Right hindlimb (tissue), 1 donor: ENCODE results near the gene MPND.

Source experiments
- DNase-seq: peaks from one replicate; pipeline ENCODE4 v3.0.0-alpha.2; 2018

Gene MPND

DNA sequence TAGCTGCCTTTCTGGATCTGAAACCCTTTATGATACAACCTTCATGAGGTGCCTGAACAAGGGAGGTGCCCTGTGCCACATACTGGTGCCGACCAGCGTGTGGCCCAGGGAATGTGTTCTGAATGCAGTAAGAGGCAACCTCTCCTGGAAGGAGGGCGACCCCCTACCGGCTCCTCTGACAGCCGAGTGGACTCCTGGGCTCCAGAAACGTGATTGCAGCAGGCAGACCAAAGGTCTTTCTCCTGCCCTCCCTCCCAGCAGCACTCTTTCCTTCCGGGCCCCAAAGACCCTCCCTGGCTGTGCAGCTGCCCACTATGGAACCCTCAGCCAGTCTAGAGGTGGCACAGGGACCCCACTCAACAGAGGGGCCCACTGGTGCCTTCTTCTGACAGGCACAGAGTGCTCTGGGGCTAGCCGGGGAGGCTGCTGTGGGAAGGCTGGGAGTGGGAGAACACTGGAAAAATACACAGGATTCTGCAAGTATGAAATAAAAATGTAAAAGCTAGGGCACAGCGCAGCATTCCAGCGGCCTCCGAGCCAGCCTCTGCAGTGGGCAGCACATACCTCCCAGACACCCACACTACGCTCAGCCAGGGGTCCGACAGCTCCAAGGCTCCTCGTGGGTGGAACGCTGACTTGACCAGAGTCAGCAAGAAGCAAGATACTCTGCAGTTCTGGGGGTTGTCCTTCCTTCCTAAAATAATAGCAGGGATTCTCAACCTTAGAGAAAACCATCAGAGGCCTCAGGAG lies 42.1 kb downstream of the MPND start:
- no peak for DNase-seq

DNA sequence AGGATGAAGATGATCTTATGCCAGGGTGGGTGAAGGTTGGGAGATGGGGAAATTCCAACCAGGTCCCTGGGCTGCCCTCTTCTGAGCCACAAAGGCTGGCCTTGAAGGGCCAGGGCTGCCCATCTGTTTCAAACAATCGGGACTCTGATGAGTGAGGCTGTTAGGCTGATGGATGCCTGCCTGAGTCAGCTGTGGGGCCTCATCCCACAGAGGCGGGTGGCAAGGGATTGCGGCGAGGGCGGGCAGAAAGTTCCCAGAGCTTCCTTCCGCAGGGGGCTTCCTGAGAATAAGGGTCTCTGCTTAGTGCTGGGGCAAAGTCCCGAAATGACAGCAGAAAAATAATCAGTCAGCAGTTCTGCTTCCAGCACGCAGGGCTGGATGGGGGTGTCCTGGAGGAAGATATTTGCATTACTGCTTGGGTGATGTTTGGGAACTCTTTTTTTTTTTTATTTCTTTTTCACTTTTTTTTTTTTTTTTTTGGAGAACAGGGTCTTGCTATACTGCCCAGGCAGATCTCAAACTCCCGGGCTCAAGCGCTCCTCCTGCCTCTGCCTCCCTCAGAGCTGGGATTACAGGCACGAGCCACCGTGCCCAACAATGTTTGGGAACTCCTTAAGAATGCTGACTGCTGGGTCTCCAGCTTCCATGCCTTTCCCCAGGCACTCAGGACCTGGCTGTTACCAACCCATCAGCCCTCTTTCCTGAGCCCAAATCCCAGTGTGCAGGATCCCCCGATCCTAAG lies 42.9 kb downstream of the MPND start:
- DNase-seq: peak; percentile 43

DNA sequence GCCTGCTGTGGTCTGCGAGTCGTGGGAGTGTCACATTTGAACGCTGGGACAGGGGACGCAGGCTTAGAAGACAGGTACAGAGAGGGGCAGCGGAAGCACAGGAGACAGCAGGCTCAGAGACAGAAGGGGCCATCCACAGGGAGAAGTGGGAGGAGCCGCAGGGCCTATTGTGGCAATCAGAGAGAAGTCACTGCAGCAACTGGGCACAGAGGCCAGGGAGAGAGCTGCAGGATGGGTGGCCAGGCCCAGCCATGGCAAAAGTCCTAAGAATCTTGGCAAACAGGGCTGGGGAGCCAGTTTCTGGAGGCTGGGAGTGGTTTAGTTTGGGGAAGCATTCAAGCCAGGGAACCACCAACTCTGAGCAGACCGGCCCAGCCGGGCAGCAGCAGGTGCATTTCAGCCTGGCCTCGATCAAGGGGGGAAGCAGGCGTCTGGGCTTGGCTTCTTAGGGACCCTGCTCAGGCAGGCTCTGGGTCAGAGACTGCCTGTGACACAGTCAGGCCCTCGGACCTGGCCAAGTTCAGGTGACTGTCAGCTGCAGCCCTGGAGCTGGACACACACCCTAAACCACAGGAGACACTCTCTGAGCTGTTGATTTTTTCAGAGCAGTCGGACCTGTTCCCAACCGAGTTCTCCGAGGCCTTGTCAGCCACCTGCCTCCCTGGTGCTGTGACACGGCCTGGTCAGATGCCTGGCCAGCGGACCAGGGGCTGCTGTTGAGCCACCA lies 45.1 kb downstream of the MPND start:
- peak; percentile 55 for DNase-seq

DNA sequence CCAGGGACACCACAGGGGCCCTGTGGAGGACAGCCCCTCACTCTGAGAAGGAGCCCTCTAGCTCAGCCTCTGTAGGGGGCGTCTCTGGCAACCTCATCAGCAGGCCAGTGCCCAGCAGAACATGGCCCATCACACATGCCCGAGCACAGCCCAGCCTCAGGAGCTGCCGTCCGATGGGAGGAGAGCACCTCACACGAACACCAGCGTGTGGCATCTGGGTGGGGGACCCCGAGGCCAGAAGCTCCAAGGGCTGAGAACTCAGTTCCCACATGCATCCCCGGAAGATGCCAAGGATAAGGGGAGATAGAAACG lies 45.7 kb downstream of the MPND start:
- no peak for DNase-seq

DNA sequence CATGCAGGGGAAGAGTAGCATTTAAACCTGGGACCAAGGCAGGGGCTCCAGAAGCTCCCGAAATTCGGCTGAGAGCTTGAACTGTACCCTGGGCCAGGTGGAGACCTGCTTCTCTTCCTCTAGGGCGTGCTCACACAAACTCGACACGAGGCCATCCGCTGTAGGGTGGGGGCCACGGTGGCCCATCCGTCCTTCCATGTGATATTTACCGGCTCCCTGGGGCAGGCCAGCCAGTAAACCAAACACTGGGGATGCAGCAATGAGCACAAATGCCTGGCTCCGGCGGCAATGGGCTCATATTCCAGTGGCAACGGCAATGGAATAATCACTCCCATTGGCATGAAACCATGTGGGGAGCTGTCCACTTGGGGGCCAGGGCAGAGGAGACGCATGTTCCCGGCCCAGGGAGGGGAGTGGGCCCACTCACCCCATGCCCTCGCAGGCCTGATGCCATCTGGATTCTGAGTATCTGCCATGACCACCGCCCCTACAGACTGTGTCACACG lies 46.2 kb downstream of the MPND start:
- no peak for DNase-seq

DNA sequence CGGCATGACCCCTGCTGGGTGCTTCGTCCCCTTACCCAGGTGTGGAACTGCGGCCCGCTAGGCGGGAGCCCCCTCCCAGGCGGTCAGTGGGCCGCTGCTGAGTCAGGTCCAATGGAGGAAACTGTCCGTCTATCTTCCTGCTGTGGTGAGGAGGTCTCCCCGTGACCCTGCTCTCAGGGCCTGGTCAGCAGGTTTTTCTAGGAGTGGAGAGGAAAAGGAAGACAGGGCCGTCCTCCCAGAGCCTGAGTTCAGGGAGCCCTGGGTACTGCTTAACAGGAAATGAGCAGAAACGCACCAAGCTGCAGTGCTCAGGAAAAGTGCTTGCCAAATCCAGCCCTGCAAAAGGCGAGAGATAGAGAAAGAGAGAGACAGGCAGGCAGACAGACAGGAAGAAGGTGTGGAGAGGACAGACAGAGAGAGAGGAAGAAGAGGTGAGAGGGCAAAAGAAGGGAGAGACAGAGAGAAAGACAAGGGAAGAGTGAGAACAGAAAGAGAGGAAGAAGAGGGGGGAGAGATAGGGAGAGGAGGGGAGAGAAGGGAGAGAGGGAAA lies 46.7 kb downstream of the MPND start:
- DNase-seq: peak; percentile 59

DNA sequence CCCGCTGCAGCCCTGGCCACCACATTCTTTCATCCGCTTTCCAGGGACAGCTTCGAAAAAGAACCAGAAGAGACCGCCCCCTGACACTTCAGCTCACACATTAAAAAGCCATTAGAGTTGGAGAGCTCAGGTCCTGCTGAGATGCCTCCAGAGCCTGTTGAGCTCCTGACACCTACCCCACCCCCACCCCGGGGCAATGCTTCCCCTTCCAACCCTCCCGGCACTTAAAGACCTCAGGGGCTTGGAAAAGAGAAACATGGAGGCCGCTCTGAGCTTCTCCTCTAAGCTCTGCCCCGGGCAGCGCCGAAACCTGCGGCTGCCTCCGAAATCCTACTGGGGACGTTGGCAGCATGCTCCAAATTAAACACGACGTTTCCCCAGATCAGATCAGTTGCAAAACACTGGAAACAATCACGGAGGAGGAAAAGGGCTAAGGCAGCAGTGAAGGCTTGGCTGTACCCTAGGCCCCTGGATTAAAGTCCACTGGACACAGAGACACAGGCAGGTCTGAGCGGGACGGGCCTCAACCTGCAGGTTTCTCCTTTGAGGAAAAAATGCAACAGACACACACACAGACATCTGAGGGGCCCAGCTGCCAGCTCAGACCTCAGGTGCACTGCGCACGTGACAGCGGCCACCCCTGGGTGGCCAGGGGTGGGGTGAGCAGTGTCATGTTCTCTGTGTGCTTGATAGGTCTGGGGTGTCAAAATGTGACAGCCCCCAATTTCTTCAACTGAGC lies 47.4 kb downstream of the MPND start:
- DNase-seq: no peak

DNA sequence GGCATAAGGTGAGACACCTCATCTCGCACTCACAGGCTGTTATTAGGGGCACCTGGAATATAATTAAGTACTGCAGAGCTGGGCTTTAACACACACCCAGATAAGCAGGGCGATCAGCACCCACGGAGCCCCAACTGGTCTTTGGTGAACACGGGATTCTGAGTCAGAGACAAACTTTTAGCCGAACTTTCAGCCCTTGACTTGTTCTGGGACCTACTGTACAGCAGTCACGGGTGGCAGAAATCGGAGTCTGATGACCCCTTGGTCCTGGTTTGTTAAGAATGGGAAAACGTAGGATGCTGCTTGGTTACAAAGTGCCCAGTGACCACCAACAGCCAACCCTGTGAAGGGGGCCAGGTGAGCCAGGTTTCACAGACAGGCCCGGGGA lies 47.9 kb downstream of the MPND start:
- no peak for DNase-seq

DNA sequence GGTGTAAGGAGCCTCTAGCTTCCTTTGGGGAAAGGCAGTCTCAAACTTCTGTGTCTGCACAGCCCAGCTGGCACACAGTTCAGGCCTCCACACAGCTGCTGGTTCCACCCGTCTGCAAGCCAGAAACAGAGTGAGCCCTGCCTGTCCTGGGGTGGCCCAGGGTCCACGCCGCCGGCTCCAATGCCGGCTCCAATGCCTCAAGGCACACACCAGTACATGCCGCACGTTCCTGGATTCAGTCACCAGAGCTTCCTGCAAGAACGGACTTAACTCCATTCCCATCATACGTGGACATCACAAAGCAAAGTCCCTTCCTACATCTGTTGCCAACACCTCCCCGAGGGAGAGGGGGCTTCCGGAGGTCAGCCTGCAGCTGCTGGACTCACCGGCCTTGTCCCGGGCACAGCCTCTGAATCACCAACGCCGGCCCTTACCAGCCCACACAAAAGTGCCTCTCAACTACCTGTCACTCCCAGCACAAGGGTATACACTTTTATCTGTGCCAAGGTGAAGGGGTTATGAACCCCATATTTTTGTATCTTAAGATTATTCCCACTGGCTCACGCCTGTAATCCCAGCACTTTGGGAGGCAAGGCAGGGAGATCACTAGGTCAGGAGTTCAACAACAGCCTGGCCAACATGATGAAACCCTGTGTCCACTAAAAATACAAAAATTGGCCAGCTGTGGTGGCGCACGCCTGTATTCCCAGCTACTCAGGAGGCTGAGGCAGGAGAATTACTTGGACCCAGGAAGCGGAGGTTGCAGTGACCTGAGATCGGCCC lies 48.5 kb downstream of the MPND start:
- peak; percentile 81 for DNase-seq

DNA sequence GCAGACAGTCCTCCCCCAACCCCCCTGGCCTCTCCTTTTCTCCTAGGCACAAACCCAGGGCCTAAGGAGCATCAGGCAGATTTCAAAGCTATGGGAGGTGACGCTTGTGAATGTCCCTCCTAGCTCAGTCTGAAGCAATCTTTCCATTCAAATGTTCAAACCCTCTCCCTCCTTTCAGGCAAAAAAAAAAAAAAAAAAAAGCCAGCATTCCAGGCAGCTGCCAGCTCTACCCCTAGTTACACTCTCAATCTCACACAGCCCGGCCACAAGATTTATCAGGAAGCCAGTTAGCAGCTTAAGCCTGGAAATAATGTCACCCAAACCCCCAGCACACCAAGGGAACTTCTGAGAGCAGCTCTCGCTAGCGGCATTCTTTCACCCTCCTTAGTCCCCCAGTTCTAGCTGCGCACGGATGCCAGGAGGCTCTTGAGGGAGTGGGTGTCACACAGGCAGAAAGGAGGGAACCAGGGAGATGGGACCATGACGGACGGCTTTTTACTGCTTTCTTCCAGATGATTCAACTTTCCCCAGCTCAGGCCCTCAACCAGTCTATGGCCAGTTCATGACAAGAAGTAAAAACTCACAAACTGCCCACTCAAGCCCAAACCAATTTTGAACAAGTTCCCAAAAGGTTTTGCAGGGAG lies 50.7 kb downstream of the MPND start:
- DNase-seq: no peak

DNA sequence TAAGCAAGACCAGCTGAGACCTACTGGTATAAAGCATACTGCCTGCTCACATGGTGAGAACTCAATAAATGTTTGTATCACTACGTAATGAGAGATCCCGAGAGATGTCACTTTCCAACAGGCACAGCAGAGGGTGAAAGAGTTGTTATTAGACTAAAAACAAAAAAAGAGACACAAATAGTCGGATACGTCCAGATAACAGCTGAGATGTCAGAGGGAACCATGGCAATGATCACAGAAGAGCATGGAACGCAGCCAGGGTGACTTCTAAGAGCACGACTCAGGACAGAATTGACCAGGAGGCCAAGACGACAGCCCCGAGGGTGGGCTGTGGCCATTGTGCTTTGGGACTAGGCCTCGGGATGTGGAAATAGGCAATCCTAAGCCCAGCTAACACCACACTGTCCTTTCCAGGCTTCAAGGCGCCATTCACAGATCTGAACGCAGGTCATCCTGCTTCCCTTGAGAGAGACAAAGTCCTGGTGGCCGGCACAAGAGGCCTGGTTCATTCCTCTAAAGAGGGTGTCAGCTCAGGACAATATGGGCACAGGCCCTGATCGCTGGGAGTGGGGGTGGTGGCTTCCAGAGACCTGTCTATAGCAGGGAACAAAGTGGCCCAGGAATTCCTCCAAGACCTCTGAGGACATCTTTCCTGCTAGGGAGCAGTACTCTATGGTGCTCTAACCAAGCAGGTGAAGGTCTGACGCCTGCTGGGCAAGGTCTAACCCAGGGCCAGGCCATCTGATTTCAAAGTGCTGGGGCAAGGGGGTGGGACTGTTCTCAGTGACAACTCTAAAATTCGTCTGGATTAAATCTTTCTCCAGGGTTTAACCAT lies 53.8 kb downstream of the MPND start:
- no peak for DNase-seq

DNA sequence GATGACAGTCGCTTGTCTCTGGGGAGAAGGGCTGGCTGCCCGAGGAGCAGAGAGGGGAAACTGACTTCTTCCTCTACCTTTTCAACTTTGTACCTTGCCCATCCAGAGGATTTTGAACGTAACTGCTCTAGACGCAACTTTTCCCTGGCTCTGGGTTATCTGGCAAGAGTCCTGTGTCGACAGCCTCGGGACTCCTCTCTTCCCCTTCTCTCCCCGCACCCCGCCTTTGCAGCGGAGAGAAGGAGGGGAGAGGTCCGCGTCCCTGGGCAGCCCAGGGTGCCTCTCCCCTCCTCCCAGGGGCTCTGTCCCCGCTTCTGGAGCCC lies 56.4 kb downstream of the MPND start:
- no peak for DNase-seq

DNA sequence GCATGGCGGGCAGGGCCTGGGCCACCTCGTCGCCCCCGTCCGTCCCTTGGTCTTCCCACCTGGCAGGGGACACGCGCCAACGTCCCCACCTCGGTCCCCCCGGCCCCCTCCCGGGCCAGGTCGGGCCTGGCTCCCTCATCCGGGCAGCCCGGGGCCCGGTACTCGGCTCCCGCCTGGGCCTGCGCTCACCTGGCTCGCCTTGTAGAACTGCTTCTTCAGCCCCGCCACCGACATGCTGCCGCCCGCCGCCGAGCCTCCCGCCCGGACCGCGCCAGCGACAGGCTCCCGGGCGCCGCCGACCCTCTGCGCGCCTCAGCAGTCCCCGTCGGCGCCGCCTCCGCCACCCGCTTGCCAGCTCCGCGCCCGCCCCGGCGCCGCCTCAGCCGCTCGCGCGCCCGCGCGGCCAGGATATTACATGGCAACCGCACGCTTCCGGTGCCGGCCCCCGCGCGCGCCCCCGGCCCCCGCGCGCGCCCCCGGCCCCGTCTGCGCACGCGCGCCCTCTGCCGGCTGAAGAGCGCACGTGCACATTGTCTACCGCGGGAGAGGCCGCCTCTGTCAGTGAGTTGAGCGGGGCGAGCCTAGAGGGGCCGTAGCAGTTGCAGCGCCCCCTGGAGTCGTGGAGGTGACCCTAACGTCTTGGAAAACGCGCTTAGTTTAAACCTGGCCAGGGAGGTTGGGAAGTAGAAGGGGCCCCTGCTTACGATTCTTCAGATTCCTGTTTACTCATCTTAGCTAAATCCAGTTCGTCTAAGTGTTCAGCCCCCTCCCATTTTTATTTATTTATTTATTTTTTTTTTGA lies 57.0 kb downstream of the MPND start, which contains the start of gene SH3GL1:
SH3GL1 (minus strand) TSS at position 413 of the 802 bp plus-strand sequence; CDS start at position 234, 179 bp downstream.
- peak; percentile 93 for DNase-seq

DNA sequence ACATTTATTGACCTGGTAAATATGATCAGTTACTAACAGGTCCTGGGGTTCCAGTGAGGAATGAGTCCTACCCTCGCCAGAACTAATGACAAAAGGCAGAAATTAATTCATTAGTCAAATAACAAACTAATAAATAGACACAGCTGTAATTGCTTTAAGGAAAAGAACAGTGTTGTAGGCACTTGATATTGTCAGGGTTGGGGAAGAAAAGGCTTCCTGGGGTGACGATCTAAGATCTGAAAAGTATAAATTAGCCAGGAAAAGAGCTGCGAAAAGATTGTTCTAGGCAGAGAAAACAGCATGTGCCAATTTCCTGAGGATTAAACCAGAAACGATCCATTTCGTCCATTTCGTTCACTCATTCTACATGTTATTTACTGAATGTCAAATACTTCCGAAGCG lies 58.4 kb downstream of the MPND start:
- DNase-seq: no peak

DNA sequence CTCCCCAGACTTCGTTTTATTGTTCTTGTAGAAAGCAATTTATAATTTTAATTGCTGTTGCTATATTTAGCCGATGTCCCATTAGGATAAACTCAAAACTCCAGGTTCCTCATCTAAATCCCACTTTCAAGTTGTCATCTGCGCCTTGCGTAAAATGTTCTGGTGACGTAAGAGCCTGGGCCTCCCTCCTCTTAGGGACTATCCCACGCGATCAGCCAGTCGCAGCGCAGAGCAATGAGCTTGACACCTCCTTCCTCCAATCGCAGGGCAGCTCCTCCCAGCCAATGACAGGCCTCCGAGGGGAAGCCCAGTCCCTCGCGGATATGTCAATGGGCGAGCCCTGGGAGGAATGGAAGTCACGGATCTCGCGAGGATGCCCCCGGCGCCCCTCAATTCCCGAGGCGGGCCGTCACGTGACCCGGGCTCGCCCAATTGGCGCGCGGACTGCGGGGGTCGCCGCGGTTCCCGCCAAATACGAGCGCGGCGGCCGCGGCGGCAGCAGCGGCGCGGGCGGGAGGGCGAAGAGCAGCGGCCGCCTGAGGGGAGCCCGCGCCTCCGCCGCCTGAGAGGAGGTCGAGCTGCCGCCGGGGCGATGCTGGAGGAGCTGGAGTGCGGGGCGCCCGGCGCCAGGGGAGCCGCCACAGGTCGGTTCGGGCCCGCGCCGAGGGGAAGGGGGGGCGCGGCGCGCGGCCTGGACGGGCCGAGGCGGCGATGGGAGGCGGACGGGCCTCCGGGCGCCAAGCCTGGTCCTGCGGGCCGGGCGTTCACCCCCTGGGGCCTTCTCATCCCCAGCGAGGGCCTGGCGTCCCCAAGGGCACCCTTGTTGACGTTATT lies 59.0 kb downstream of the MPND start, which contains the start of gene CHAF1A:
CHAF1A (plus strand) TSS at position 470 of the 834 bp plus-strand sequence; CDS start at position 593, 123 bp downstream.
- peak; percentile 100 for DNase-seq

DNA sequence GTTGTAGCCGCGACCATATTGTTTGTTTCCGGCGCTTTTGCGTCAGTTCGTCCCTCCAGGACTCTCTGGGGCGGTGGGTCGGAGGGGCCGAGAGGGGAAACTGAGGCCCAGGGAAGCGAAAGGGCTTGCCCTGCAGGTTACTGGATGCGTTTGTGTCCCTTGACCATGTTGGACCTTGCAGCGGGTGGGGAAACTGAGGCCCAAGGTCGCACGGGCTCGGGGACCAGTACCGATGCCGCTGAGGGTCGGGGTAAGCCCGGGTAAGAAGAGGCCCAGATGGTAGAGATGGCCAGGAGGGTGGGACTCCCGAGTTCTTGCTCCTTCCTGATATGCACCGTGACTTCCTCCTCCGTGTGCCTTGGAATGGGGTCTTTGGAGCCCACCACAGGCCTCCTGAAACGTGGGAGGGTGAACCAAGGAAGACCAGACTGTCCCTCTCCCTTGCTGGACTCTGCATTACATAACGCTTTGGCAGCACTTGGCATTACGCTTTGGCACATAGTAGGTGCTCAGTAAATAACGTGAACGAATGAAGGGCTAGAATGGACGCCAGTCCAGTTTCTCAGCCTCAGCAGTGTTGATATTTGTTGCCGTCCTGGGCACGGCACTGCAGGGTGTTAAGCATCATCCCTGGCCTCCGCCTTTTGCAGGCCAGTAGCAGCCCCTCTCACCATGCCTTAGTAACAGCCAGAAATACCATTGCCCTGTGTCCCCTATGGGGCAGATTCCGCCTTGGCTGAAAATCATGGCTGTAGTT lies 59.8 kb downstream of the MPND start:
- DNase-seq: no peak

DNA sequence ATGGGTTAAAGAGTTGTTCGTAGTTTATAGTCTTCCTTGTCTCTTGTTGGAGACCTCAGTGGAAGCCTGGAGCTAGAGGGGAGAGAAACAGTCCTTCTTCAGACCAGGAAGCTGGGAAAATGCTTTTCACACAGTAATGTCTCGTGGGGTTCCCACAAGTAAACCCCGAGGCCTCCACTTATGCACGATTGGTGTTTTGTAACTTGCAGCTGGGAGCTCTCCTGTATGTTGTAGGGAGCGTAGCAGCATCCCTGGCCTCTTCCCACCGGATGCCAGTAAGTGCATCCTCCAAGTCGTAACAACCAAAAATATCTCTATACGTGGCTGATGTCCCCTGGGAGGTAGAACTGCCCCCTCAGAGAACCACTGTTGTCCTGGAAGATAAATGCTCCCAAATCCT lies 62.6 kb downstream of the MPND start:
- no peak for DNase-seq

DNA sequence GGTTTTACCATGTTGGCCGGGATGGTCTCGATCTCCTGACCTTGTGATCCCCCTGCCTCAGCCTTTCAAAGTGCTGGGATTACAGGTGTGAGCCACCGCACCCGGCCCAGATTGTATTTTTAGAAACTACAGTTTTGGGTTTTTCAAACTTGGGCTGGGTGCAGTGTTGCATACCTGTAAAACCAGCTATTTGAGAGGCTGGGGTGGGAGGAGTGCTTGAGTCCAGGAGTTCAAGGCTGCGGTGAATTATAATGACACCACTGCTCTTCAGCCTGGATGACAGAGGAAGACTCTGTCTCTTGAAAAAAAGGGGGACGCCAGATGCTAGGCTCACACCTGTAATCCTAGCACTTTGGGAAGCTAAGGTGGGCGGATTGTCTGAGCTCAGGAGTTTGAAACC lies 63.3 kb downstream of the MPND start:
- DNase-seq: no peak
